GM13976 (cell line): ENCODE data around the gene UGCG.
"Not testable (repeated sequence)": the region's sequence is repeated elsewhere in the genome, so short reads cannot be mapped to it uniquely, and the experiment has no call there.

Experiments used
- DNase-seq: peaks from one replicate; pipeline ENCODE4 v3.0.0; 2012; ENCODE audit warnings: low spot score
- in situ Hi-C: fragments of 300-500 bp; cut with MboI; formaldehyde crosslinking; loops from one replicate; pipeline ENCODE4 v1.12.0; 2022; ENCODE audit warnings: low sequenced_read_pairs, mixed read lengths, inconsistent platforms; ENCODE audit not compliant: unreplicated experiment
- TF ChIP-seq, protein P1 (sequence below): IDR thresholded peaks from 2 replicates; pipeline ENCODE4 v1.5.1; 2012; ENCODE audit warnings: borderline replicate concordance, mild to moderate bottlenecking; ENCODE audit not compliant: insufficient read depth; ENCODE audit errors: extremely low read depth, missing control alignments, control extremely low read depth

UGCG gene

DNA sequence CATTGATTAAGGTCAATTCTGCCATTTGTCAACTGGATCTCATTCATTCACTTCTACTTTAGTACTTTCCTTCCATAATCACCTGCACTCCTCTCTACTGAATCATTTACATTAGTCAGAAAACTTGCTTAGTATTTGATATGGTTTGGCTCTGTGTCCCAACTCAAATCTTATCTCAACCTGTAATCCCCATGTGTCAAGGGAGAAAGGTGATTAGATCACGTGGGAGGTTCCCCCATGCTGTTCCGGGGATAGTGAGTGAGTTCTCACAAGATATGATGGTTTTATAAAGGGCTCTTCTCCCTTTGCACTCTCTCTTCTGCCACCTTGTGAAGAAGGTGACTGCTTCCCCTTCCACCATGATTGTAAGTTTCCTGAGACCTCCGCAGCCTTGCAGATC, 23.7 kb upstream of the UGCG start:
- in situ Hi-C loops: no loop called here
- TF ChIP-seq, protein P1, sequence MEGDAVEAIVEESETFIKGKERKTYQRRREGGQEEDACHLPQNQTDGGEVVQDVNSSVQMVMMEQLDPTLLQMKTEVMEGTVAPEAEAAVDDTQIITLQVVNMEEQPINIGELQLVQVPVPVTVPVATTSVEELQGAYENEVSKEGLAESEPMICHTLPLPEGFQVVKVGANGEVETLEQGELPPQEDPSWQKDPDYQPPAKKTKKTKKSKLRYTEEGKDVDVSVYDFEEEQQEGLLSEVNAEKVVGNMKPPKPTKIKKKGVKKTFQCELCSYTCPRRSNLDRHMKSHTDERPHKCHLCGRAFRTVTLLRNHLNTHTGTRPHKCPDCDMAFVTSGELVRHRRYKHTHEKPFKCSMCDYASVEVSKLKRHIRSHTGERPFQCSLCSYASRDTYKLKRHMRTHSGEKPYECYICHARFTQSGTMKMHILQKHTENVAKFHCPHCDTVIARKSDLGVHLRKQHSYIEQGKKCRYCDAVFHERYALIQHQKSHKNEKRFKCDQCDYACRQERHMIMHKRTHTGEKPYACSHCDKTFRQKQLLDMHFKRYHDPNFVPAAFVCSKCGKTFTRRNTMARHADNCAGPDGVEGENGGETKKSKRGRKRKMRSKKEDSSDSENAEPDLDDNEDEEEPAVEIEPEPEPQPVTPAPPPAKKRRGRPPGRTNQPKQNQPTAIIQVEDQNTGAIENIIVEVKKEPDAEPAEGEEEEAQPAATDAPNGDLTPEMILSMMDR: no peak
- no peak for DNase-seq

DNA sequence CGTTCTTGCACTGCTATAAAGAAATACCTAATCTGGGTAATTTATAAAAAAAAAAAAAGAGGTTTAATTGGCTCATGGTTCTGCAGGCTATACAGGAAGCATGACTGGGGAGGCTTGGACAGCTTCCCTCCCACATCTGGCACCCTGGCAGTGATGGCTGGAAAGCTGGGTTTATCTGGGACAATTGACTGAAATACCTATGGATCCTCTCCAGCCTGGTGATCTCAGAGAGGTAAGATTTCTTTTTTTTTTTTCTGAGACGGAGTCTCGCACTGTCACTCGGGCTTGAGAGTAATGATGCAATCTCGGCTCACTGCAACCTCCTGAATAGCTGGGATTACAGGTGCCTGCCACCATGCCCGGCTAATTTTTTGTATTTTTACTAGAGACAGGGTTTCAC, 22.7 kb upstream of the UGCG start:
- DNase-seq: no peak
- in situ Hi-C loops: no loop called here
- TF ChIP-seq, protein P1: no peak

- no peak for DNase-seq
- TF ChIP-seq, protein P1: no peak
- in situ Hi-C loops: no loop called here
Observed at GRCh38 chr9:111874500-111874899, 22.1 kb upstream of the UGCG start.

DNA sequence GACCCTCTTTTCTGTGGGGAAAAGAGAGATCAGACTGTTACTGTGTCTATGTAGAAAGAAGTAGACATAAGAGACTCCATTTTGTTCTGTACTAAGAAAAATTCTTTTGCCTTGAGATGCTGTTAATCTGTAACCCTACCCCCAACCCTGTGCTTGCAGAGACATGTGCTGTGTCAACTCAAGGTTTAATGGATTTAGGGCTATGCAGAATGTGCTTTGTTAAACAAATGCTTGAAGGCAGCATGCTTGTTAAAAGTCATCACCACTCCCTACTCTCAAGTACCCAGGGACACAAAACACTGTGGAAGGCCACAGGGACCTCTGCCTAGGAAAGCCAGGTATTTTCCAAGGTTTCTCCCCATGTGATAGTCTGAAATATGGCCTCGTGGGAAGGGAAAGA, 21.3 kb upstream of the UGCG start:
- DNase-seq, in situ Hi-C loops: not testable (repeated sequence)

GRCh38 chr9:111875691-111876090, 20.9 kb upstream of the UGCG start:
- in situ Hi-C loops, DNase-seq: not testable (repeated sequence)

GRCh38 chr9:111876179-111876578, 20.4 kb upstream of the UGCG start:
- no peak for DNase-seq
- in situ Hi-C loops: no loop called here
- TF ChIP-seq, protein P1: no peak

DNA sequence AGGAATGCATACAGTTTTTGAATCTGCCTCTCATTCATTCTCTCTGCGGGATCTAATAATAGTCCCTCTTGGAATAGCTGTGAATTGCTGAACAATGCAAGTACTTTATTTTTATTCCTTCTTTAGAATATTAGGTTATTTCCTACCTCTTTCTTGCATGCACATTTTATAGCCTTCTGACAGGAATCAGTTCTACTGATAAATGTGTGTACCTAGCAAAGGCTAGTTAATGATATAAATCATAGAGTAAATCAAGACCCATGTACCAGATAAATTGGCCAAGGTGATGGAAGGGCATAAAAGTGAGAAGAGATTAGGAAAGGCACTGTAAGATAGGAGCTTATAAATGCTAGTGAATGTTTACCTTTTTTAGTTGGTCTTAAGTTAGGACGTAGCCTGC, 19.2 kb upstream of the UGCG start:
- DNase-seq: no peak
- TF ChIP-seq, protein P1: no peak
- in situ Hi-C loops: no loop called here

- no peak for DNase-seq
- in situ Hi-C loops: no loop called here
- TF ChIP-seq, protein P1: no peak
Observed at GRCh38 chr9:111878946-111879345, 17.7 kb upstream of the UGCG start.
